Stimulated activated CD4-positive, alpha-beta T cell treated with anti-CD3 and anti-CD28 coated beads, Interleukin-2, amount 100 ng/mL, for 4 hours (primary cell): ENCODE results near the gene ENTREP1.
"Not testable (repeated sequence)": the region's sequence is repeated elsewhere in the genome, so short reads cannot be mapped to it uniquely, and the experiment has no call there.

Experiments used
- DNase-seq: peaks from one replicate; pipeline ENCODE4 v3.0.0-alpha.2; 2020; ENCODE audit warnings: low read depth

Gene ENTREP1

GRCh38 chr9:69324549-69325401 is at the start of gene ENTREP1:
ENTREP1 (plus strand) TSS chr9:69325215; CDS start chr9:69325310, 95 bp downstream.
- DNase-seq, result no peak

- no peak for DNase-seq
These were observed 48.2 kb upstream of the ENTREP1 start for GRCh38 chr9:69276775-69277174.

- DNase-seq, result no peak
These were observed 45.8 kb upstream of the ENTREP1 start for GRCh38 chr9:69279084-69279731.

GRCh38 chr9:69279733-69280132 is 45.3 kb upstream of the ENTREP1 start:
- DNase-seq, result no peak

GRCh38 chr9:69283003-69283402 is 42.0 kb upstream of the ENTREP1 start:
- DNase-seq, result no peak

GRCh38 chr9:69292078-69292477 is 32.9 kb upstream of the ENTREP1 start:
- no peak for DNase-seq

GRCh38 chr9:69293156-69293555 is 31.9 kb upstream of the ENTREP1 start:
- DNase-seq, result no peak

GRCh38 chr9:69295872-69296552 is 29.0 kb upstream of the ENTREP1 start:
- no peak for DNase-seq

GRCh38 chr9:69297300-69297980 is 27.6 kb upstream of the ENTREP1 start:
- DNase-seq, result no peak

- DNase-seq, result no peak
These were observed 25.7 kb upstream of the ENTREP1 start for GRCh38 chr9:69299315-69299714.

GRCh38 chr9:69299826-69300225 is 25.2 kb upstream of the ENTREP1 start:
- DNase-seq, result no peak

GRCh38 chr9:69303331-69303730 is 21.7 kb upstream of the ENTREP1 start:
- no peak for DNase-seq

GRCh38 chr9:69306895-69307445 is 18.0 kb upstream of the ENTREP1 start:
- DNase-seq, result not testable (repeated sequence)

GRCh38 chr9:69307446-69308205 is 17.4 kb upstream of the ENTREP1 start:
- no peak for DNase-seq

GRCh38 chr9:69308206-69308931 is 16.6 kb upstream of the ENTREP1 start:
- DNase-seq, result no peak

- DNase-seq, result no peak
These were observed 11.8 kb upstream of the ENTREP1 start for GRCh38 chr9:69313175-69313574.

- no peak for DNase-seq
These were observed 10.5 kb upstream of the ENTREP1 start for GRCh38 chr9:69314547-69314946.

GRCh38 chr9:69317081-69317480 is 7.9 kb upstream of the ENTREP1 start:
- DNase-seq, result no peak

- DNase-seq, result no peak
These were observed 7.1 kb upstream of the ENTREP1 start for GRCh38 chr9:69317894-69318293.

GRCh38 chr9:69319324-69320025 is 5.5 kb upstream of the ENTREP1 start:
- no peak for DNase-seq
